Activated T-helper 9 cell treated with anti-CD3 and anti-CD28 coated beads, Interleukin-2, amount 50 U/mL, for 16 hours (primary cell): ENCODE data around the gene ADGRL1.
"Not testable (repeated sequence)": the region's sequence is repeated elsewhere in the genome, so short reads cannot be mapped to it uniquely, and the experiment has no call there.

ENCODE experiments used
- DNase-seq: peaks from one replicate; pipeline ENCODE4 v3.0.0-alpha.2; 2020; ENCODE audit warnings: low read depth

Gene ADGRL1

GRCh38 chr19:14161305-14161704, 44.7 kb downstream of the ADGRL1 start:
- DNase-seq, result no peak

DNA sequence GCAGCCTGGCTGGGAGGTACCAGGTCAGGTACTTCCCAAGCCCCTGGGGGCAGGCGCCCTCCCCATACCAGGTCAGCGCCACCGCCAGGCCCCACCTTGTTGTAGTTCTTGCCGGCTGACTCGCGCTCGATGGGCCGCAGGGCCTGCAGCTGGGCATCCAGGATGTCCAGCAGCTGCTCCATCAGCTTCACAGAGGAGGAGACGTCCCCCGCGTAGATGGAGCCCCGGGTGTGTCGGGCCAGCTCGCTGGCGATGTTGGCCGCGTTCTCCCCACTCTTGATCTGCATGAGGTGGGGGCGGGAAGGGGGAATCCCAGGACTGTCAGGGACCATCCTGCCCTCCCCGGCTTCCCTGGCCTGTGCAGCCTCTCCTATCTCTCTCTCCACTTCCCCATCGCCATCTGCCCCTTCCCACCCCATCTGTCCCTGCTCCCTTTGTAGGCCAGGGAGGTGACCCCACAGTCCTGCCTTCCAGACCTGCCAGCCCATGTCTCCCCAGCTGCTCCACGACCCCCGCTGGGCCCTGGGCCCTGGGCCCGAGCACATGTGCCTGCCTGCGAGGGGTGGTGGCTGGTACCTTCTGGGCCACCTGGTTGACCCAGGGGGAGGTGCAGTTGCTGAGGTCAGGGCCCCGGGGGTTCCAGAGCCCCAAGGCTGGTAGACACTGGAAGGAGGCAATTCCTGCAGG, 45.8 kb downstream of the ADGRL1 start:
- DNase-seq, result no peak

GRCh38 chr19:14159059-14159458, 46.9 kb downstream of the ADGRL1 start:
- no peak for DNase-seq

GRCh38 chr19:14158276-14159023, 47.5 kb downstream of the ADGRL1 start:
- no peak for DNase-seq

DNA sequence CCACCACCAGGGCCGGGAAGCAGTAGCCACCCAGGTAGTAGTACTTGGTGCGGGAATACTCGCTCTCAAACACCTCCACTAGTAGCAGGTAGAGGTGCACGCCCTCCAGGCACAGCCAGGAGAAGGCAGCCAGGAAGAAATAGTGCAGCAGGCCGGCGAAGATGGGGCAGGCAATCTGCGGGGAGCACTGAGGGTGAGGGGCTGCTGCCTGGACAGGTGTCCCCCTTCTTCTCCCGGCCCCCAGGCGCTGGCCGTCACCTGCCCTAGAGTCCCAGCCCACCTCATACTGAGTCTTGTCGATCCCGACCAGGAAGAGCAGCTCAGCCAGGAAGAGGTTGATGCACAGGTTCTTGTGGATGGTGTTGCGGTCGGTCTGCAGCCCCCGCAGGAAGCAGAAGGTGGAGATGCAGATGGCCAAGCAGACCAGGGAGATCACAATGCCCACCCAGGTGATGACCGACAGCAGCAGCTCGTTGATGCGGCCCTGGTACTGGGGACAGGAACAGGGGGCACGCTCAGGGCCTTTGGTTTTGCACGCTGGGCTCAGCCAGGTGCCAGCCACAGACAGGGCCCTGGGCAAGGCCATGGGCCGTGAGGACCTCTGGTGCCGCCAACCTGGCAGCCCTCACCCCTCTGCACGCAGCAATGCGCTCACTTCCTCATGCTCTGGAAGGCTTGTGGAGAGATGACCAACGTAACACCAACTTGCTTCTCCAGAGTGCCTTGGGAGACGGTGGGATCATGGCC, 48.8 kb downstream of the ADGRL1 start:
- DNase-seq, result no peak

DNA sequence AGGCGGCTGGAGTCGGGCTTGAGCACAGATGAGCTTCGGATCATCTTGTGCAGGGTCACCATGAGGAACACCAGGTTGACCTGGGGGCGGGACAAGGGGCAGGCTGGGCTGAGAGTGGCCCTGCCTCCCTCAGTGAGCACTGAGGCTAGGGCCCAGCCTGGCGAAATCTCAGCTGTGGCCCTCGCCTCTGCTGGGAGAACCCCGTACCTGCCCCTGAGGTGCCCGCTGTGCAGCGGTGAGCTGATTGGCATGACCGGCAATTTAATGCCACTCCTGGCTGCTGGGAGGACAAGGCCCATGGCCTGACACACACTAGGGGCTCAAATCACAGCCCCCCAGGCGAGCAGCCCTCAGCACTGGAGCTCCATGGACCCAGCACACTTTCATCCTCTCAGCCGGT, 49.8 kb downstream of the ADGRL1 start:
- DNase-seq, result no peak

GRCh38 chr19:14155371-14155770, 50.6 kb downstream of the ADGRL1 start:
- no peak for DNase-seq

GRCh38 chr19:14152713-14153112, 53.3 kb downstream of the ADGRL1 start:
- no peak for DNase-seq

GRCh38 chr19:14150770-14151661, 55.0 kb downstream of the ADGRL1 start:
- no peak for DNase-seq

DNA sequence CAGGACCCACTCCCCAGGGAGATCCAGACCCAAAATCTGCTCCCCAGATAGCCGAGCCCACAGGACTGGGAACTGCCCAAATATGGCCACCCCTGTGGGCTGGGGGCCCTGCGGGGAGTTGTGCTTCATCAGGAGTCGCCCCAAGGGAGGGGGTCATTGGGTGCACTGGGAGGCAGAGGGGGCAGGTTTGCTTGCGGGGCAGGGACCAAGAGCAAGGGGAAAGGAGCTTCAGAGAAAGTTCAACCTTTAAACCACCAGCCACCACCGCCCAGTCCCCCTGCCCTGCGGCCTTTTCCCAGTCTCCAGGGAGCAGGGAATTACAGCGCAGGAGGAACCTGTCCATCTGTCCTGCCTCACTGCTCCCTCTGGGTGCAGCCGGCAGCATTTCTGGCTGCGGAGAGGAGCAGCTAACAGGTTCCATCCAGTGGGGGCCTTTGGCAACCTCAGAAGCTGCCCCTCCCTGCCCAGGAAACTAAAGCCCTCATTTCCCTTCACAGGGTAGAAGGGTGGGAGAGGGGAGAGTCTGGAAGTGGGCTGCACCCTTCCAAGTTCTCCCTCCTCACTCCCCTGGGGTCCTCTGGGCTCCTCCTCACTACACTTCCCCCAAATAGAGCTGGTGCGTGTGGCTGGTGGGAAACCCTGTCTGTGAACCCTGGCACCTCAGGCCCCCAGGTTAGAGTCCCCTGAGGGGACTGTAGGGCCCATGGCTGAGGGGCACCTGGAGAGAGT, 55.8 kb downstream of the ADGRL1 start:
- no peak for DNase-seq

DNA sequence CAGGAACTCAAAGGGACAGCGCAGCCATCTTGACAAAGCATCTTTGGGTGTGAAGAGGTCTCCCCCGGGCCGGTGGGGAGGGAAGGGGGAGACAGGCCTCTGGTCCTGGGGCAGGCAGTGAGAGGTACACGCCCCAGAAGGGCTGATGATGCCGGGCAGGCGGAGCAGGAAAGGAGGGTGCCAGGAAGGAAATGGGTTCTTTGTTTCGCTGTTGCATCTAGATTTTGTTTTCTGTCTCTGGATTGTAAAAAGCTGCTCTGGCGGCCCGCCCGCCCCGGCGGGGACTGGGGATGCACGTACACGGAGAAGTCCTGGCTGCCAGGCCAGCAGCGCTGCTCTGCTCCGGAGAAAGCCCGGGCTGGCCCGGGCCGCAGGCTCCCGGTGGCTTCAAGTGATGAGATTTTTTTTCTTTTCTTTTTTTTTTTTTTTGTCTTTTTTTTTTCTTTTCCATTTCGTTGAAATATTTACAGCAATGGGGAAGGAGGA, 56.4 kb downstream of the ADGRL1 start:
- peak; percentile 20 for DNase-seq

GRCh38 chr19:14148751-14149410, 57.1 kb downstream of the ADGRL1 start:
- DNase-seq, result no peak

- peak; percentile 35 for DNase-seq
Observed at GRCh38 chr19:14147797-14148605, 58.0 kb downstream of the ADGRL1 start.

DNA sequence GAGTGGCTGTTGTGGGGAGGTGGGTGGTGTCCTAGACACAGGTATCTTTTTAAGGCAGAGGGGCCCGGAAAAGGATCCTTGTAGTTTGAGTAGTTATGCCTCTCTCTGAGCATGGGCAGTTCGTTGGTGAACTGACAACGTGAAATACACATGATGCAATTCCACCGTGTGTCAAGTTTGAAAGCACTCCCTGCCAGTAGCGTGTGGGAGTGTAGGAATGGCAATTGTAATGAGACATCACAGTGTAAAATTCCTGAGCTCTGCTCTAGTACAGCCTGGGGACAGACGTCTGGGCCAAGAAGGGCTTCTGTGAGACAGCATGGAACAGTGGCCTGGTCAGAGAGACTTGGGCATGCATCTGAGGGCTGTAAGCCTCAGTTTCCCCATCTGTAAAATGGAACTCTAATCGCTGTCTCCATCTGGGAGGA, 59.2 kb downstream of the ADGRL1 start:
- DNase-seq, result no peak

DNA sequence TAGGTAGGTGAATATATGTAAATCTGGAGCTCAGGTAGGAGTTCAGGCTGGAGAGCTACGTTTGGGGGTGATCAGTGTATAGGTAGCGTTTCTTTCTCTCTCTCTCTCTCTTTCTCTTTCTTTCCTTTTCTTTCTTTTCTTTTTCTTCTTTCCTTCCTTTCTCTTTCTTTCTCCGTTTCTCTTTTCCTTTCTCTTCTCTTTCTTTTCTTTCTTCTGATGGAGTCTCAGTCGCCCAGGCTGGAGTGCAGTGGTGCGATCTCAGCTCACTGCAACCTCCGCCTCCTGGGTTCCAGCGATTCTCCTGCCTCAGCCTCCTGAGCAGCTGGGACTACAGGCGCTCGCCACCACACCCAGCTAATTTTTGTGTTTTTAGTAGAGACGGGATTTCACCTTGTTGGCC, 59.8 kb downstream of the ADGRL1 start:
- DNase-seq, result not testable (repeated sequence)

- DNase-seq, result no peak
Observed at GRCh38 chr19:14145381-14145780, 60.6 kb downstream of the ADGRL1 start.

DNA sequence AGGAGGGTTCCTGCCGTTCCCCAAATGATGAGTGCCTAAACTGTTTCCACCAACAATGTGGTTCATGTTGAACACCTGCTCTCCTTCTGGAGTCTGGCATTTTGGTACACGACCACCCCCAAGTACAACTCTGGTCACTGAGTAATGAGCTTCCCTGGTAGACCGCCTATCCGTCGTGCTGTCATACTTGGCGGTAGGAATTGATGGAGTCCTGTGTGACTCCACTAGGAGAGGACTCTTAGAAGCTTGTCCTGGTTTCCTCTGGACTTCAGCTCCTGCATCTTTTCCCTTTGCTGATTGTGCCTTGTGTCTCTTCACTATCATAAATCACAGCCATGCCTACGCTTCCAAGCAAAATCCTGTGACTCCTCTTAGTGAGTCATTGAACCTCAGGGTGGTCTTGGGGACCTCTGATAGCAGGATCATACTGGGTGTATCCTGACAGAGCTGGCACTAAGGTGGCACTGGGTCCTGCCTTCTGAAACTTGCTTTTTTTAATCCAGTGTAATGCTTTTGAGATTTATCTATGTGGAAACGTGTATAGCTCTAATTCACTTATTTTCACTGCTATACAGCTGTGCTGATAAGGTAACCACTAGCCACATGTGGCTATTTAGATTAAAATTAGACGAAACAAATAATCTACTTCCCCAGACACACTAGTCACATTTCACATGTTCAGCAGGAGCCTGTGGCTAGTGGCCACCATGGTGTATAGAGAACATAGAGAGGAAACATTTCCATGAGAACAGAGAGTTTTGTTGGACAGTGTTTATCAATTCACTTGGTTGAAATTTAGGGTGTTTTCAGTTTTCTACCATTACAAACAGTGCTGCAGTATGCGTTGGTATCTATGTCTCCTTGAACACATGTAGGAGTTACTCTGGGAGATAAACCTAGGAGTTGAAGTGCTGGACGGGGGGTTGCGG, 63.4 kb downstream of the ADGRL1 start:
- DNase-seq, result no peak

DNA sequence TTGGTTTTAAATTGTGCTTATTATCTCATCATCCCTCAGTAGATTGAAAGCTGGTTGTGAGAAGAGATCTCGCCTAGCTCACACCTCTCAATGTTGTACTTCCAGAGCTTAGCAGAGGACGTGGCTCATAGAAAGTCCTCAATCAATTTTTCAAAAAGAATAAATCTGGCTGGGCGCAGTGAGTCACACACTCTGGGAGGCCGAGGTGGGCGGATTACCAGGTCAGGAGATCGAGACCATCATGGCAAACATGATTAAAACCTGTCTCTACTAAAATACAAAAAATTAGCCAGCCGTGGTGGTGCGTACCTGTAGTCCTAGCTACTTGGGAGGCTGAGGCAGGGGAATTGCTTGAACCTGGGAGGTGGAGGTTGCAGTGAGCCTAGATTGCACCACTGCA, 64.9 kb downstream of the ADGRL1 start:
- no peak for DNase-seq

DNA sequence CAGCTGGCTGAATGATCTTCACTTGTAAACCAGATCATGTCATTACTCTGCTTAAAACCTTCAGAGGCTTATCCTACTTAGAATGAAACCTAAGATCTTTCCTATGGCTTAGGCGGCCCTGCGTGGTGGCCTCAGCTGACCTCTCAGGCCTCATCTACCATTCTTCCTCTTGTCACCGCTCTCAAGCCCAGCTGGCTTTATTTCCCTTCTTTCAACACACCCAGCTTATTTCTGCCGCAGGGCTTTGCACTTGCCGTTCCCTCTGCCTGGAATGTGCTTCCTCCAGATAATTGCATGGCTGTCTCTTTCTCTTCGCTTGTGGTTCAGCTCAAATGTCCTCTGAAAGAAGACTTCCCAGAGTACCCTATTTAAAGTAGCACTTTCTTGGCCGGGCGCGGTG, 66.0 kb downstream of the ADGRL1 start:
- no peak for DNase-seq
